T-helper 2 cell treated with Interferon-gamma antibody and Interleukin-4, amounts not matched to agents 5 μg/mL and 100 μg/mL, for 36 hours (primary cell): ENCODE data around the gene IBTK.
"Not testable (repeated sequence)": the region's sequence is repeated elsewhere in the genome, so short reads cannot be mapped to it uniquely, and the experiment has no call there.

Experiments used
- DNase-seq: peaks from one replicate; pipeline ENCODE4 v3.0.0; 2021; ENCODE audit warnings: low spot score
- H3K27ac Mint-ChIP-seq: one replicate; pipeline ENCODE4 v1.8.0; 2021; ENCODE audit warnings: mild to moderate bottlenecking, mixed read lengths
- H3K27me3 Mint-ChIP-seq: one replicate; pipeline ENCODE4 v1.8.0; 2021; ENCODE audit warnings: low read depth, mixed read lengths
- H3K36me3 Mint-ChIP-seq: one replicate; pipeline ENCODE4 v1.8.0; 2021; ENCODE audit warnings: low read depth, mixed read lengths
- H3K4me1 Mint-ChIP-seq: one replicate; pipeline ENCODE4 v1.8.0; 2021; ENCODE audit warnings: low read depth, mixed read lengths
- H3K4me3 Mint-ChIP-seq: one replicate; pipeline ENCODE4 v1.8.0; 2022; ENCODE audit warnings: mild to moderate bottlenecking, moderate library complexity, mixed read lengths
- H3K9me3 Mint-ChIP-seq: one replicate; pipeline ENCODE4 v1.8.0; 2021; ENCODE audit warnings: mixed read lengths

IBTK gene

DNA sequence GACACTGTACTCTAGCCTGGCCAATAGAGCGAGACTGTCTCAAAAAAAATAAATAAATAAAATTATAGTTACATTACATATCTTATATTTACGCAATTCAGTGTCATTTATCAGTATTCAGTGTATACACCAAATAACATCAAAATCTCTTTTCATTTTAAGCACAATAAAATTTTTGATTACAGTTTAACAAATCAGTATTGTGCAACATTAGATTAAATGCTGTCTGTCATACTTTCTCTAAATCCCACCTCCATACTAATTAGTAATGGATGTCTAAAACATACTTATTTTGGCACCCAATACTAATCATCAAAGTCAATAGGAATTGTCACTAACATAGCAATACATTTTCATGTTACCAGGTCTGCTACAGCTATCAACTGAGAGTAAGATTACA lies 27.4 kb downstream of the IBTK start:
- no peaks in the 10 kb centered on the region for H3K9me3 Mint-ChIP-seq
- H3K27ac Mint-ChIP-seq = no peak overlapping the region
- peaks cover 57% of the 10 kb centered on the region for H3K36me3 Mint-ChIP-seq
- no peak for DNase-seq
- H3K27me3 Mint-ChIP-seq = no peaks in the 10 kb centered on the region
- H3K4me1 Mint-ChIP-seq = peaks cover 10% of the 10 kb centered on the region
- no peak overlapping the region for H3K4me3 Mint-ChIP-seq

DNA sequence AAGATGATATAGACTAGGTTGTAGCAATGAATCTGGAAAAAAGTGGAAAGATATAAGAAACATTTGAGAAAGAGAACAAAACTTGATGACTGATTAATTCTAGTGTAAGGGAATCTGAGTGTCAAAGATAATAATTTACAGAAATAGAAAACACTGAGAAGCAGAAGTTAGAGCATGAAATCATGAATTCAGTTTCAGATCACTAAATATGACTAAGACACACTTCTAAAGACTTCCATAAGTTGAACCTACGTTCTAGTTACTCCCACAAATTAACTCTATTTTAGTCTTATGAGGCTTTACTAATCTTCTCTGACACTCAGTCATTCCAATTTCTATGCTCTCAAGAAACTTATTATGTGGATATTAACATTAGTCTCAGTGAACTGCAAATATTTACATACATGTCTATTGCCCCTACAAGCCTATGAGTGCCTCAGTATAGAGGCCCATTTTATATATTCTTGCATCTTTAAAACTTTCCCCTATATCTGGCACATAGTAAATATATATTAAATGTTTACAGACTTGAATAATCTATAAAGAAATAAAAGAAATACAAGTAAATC lies 30.4 kb downstream of the IBTK start:
- Mint-ChIP-seq H3K9me3 (no peaks in the 10 kb centered on the region), H3K36me3 (peaks cover 58% of the 10 kb centered on the region), H3K27me3 (no peaks in the 10 kb centered on the region), H3K27ac (no peak overlapping the region), H3K4me3 (no peak overlapping the region), H3K4me1 (peaks cover 7% of the 10 kb centered on the region)
- no peak for DNase-seq

DNA sequence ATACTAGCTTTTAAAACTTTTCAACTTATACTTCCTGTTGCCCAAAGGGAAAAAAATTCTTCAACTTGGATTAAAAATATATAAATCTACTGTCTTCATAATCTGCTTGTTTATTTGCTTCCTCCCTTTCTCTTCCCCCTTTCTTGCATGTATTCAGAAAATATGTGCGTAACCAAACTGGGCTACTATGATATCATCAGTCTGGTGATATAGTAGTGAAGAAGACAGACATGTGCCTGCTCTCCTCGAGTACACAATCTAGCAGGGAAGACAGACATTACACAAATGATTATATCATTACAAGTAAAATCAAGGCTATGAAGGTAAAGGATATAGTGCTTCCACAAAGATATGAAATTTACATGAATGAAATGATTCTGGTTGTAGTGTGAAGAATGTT lies 31.0 kb downstream of the IBTK start:
- H3K27me3 Mint-ChIP-seq = no peaks in the 10 kb centered on the region
- H3K4me1 Mint-ChIP-seq = peaks cover 7% of the 10 kb centered on the region
- no peak for DNase-seq
- no peaks in the 10 kb centered on the region for H3K9me3 Mint-ChIP-seq
- peaks cover 62% of the 10 kb centered on the region for H3K36me3 Mint-ChIP-seq
- no peak overlapping the region for H3K27ac Mint-ChIP-seq
- H3K4me3 Mint-ChIP-seq = no peak overlapping the region

DNA sequence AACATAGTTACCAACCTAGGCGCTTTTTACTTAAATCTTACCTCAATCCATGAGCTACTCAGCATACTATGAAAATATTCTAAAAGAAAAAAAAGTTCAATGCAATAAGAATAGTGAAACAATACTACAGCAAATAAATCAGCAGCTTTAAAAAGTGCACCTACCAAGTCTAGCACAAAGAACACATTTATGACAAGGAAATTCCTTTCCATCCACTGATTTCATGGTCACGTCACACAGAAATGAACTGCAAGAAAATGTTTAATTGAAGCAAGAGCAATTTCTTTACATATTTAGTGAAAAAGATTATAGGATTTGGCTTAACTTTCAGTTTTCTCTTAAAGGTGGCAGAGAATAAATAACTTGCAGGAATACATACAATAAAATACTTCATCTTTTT lies 36.2 kb downstream of the IBTK start:
- H3K36me3 Mint-ChIP-seq = peaks cover 64% of the 10 kb centered on the region
- no peaks in the 10 kb centered on the region for H3K9me3 Mint-ChIP-seq
- DNase-seq = no peak
- peaks cover 8% of the 10 kb centered on the region for H3K4me1 Mint-ChIP-seq
- no peak overlapping the region for H3K27ac Mint-ChIP-seq
- H3K4me3 Mint-ChIP-seq = no peak overlapping the region
- H3K27me3 Mint-ChIP-seq = no peaks in the 10 kb centered on the region

DNA sequence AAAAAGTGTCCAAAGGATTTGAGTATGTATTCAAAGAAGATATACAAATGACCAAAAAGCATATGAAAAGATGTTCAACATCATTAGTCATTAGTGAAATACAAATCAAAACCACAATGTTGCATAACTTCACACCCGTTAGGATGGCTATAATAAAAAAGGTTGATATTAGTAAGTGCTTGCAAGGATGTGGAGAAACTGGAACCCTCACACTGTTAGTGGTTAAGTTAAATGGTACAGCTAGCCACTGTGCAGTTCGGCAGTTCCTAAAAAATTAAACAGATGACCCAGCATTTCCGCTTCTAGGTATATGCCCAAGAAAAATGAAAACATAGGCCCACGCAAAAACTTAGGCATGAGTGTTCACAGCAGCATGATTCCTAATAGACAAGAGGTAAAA lies 38.6 kb downstream of the IBTK start:
- Mint-ChIP-seq H3K4me3 (no peak overlapping the region), H3K27ac (no peak overlapping the region), H3K4me1 (peaks cover 16% of the 10 kb centered on the region), H3K36me3 (peaks cover 68% of the 10 kb centered on the region), H3K9me3 (no peaks in the 10 kb centered on the region), H3K27me3 (no peaks in the 10 kb centered on the region)
- no peak for DNase-seq

DNA sequence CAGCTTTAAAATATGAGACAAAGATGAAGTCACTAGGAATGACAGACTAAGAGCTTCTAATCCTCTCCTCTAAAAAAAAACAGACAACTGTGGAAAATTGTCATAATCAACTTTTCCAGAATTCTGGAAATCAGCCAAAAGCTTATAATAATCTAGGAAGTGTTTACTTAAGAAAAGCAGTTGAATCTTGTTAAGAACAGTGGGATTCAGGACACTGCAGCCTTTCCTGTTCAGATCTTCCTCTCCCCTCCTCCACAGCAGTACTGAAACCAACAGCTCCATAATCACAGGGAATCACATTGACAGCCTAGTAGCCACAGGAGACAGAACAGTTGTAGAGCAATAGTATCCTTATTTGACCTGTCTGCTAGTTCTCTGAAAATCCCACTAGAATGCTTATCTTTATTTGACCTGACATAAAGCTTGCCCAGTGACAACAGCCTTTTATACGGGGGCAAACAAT lies 41.6 kb downstream of the IBTK start:
- no peak for DNase-seq
- Mint-ChIP-seq H3K27me3 (no peaks in the 10 kb centered on the region), H3K9me3 (no peaks in the 10 kb centered on the region), H3K4me1 (peaks cover 17% of the 10 kb centered on the region), H3K36me3 (peaks cover 56% of the 10 kb centered on the region), H3K27ac (no peak overlapping the region), H3K4me3 (no peak overlapping the region)

DNA sequence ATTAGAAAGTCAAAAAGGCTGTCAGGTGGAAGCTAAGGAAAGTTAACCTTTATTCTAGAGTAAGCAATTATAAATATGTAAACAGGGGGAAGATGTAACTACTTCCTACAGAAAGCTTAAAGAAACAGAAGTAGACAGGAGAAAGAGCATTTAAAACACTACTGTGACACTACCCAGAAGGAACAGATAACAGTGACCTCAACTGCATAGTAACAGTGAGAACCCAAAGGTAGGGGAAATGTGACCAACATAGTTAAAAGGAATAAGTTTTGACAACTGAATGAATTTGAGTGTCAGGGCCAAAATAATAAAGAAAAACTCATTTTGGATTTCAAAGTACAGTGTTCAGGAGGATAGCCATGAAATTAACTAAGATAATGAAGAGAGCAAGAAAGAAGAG lies 43.5 kb downstream of the IBTK start:
- DNase-seq = no peak
- peaks cover 53% of the 10 kb centered on the region for H3K36me3 Mint-ChIP-seq
- H3K4me3 Mint-ChIP-seq = no peak overlapping the region
- peak overlapping the region; percentile 2 for H3K27ac Mint-ChIP-seq
- H3K27me3 Mint-ChIP-seq = no peaks in the 10 kb centered on the region
- H3K9me3 Mint-ChIP-seq = no peaks in the 10 kb centered on the region
- H3K4me1 Mint-ChIP-seq = peaks cover 17% of the 10 kb centered on the region

DNA sequence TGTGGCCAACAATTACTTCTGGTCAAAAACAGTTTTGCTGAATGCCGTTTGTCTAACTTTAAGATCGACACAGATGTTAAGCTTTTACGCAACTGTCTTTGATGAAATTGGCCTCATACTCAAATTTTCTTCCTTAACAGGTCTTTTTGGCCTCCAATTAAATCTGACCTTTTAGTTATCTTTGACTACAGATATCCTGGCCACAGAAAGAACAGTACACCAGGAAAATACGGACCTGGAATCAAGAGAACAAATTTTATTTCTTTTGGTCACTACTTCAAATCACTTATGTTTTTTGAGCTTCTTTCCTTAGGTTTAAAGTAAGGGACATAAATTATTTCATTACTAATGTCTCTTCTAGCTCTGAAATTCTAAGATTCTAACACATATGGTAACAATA lies 49.8 kb downstream of the IBTK start:
- no peaks in the 10 kb centered on the region for H3K27me3 Mint-ChIP-seq
- H3K27ac Mint-ChIP-seq = no peak overlapping the region
- no peaks in the 10 kb centered on the region for H3K9me3 Mint-ChIP-seq
- no peak overlapping the region for H3K4me3 Mint-ChIP-seq
- no peak for DNase-seq
- H3K4me1 Mint-ChIP-seq = no peaks in the 10 kb centered on the region
- peaks cover 33% of the 10 kb centered on the region for H3K36me3 Mint-ChIP-seq

DNA sequence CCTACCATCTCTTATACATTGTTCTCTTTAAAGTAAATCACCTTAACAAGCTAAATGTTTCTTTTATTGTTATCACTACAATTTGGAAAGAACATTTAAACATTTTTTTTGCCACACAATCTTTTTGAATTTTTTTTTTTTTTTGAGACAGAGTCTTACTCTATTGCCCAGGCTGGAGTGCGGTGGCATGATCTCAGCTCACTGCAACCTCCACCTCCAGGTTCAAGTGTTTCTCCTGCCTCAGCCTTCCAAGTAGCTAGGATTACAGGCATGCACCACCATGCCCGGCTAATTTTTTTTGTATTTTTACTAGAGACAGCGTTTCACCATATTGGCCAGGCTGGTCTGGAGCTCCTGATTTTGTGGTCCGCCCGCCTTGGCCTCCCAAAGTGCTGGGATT lies 50.3 kb downstream of the IBTK start:
- not testable (repeated sequence) for DNase-seq, H3K9me3 Mint-ChIP-seq, H3K4me3 Mint-ChIP-seq, H3K4me1 Mint-ChIP-seq, H3K27me3 Mint-ChIP-seq, H3K27ac Mint-ChIP-seq
- peaks cover 34% of the 10 kb centered on the region for H3K36me3 Mint-ChIP-seq

DNA sequence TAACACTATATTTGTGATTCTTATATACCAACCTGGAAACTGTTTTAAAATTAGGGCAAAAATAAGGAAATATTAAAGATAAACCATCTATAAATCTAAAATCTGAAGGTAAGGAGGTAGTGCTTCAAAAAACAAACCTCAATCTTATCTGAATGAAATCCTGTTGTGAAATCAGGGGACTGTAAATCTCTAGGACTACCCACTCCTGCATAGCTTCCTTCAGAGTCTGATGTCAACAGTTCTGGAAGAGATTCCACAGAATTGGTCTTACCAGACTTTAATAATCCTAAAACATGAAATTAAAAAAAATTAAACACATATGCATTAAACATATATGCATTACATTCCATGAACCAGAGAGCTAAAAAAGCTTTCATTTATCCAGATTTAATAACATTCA lies 51.4 kb downstream of the IBTK start:
- H3K36me3 Mint-ChIP-seq = peaks cover 39% of the 10 kb centered on the region
- no peaks in the 10 kb centered on the region for H3K27me3 Mint-ChIP-seq
- no peak for DNase-seq
- H3K27ac Mint-ChIP-seq = no peak overlapping the region
- no peak overlapping the region for H3K4me3 Mint-ChIP-seq
- H3K4me1 Mint-ChIP-seq = no peaks in the 10 kb centered on the region
- no peaks in the 10 kb centered on the region for H3K9me3 Mint-ChIP-seq

DNA sequence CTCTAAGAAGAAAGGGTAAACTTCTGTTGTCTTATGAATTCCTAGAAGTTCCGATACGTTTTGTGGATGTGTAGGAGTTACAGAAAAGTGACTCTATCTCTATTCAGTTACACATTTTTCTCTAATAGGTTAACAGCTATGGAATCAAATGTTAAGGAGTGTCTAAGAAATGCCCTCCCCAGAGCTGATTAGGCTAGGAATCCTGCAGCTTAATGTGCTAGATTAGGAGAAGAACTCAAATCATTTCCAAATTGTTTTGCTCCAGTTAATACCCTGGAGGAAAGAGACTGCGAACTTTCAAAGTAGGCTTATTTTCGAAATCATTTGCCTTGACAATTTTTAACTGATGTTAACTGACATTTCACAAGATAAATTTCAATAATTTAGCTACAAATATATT lies 51.9 kb downstream of the IBTK start:
- Mint-ChIP-seq H3K9me3 (no peaks in the 10 kb centered on the region), H3K36me3 (peaks cover 40% of the 10 kb centered on the region), H3K27me3 (no peaks in the 10 kb centered on the region)

DNA sequence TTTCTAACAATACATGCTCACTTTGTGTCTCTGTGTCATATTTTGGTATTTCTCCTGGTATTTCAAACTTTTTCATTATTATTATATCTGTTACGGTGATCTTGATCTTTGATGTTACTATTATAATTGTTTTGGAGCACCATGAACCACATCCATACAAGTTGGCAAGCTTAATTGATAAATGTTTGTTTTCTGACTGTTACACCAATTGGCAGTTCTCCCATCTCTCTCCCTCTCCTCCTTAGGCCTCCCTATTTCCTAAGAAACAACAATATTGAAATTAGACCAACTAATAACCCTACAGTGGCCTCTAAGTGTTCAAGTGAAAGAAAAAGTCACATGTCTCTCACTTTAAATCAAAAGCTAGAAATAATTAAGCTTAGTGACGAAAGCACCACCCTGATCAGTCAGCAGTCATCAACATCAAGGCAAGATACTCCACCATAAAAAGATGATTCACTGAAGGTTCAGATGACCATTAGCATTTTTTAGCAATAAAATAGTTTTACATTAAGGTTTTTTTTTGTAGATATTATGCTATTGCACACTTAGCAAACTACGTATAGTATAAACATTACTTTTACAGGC lies 61.5 kb downstream of the IBTK start:
- Mint-ChIP-seq H3K4me3 (no peak overlapping the region), H3K36me3 (peaks cover 54% of the 10 kb centered on the region), H3K27me3 (no peaks in the 10 kb centered on the region), H3K4me1 (no peaks in the 10 kb centered on the region), H3K27ac (no peak overlapping the region), H3K9me3 (no peaks in the 10 kb centered on the region)
- DNase-seq = no peak

More for the DNA sequence above, 51.9 kb downstream of the IBTK start:
- H3K4me3 Mint-ChIP-seq = no peak overlapping the region
- H3K4me1 Mint-ChIP-seq = no peaks in the 10 kb centered on the region
- H3K27ac Mint-ChIP-seq = no peak overlapping the region
- no peak for DNase-seq

DNA sequence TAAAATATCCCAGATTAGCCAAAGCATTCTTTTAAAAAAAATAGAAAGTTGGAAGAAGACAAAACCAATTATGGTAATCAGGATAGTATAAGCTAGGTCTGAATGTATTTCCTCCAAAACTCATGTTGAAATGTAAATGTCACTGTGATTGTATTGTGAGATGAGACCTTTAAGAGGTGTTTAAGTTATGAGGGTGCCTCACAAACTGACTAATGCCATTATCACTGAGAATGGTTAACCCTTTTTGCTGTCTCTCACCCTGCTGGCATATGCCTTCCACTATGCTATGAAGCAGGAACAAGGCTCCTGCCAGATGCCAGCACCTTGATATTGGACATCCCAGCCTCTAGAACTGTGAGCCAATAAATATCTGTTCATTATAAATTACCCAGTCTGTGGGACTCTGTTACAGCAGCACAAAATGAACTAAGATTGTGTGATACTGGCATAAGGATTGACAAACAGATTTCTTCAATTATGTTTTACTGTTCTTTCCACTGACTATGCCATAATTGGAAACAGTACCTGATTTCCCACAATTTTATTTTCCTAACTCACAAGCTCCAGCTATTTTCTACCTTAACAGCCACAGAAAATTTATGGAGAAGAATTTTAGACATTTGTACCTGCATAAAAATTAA lies 63.8 kb downstream of the IBTK start:
- no peaks in the 10 kb centered on the region for H3K27me3 Mint-ChIP-seq
- no peak overlapping the region for H3K27ac Mint-ChIP-seq
- H3K36me3 Mint-ChIP-seq = peaks cover 48% of the 10 kb centered on the region
- H3K4me1 Mint-ChIP-seq = no peaks in the 10 kb centered on the region
- no peak overlapping the region for H3K4me3 Mint-ChIP-seq
- H3K9me3 Mint-ChIP-seq = no peaks in the 10 kb centered on the region
- no peak for DNase-seq

DNA sequence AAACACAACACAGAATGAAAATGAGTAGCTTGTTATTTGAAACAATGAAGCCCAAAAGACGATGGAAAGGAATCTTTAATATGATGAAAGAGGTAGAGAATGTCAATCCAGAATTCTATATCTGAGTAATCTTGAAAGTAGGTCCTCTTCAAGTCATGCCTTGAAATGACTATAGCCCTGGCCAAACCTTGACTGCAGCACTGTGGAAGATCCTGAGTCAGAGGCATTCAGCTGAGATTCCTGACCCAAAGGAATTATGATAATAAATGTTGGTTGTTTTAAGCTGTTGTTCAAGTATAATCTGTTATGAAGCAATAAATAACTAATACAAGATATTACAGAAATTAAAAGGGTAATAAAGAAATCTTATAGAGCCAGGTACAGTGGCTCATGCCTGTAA lies 64.8 kb downstream of the IBTK start:
- Mint-ChIP-seq H3K9me3 (no peaks in the 10 kb centered on the region), H3K36me3 (peaks cover 43% of the 10 kb centered on the region), H3K27me3 (no peaks in the 10 kb centered on the region), H3K4me3 (no peak overlapping the region), H3K4me1 (no peaks in the 10 kb centered on the region), H3K27ac (no peak overlapping the region)
- DNase-seq = no peak

DNA sequence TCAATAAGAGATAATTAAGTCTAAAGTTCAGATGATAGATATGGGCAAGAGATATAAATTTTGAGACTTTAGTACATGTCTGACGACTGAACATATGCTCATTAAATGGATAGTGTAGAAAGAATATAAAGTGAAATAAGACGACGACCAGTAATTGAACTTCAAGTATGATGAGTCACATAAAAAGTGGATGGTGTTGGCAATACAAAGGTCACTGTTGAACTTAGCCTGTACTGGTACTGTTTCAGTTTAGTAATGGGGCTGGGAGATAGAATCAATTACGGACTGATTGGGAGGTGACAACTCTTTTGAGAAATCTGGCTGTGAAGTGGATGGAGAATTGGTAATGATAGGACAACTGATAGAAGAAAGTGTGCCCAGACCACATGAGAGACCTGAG lies 68.1 kb downstream of the IBTK start:
- no peak overlapping the region for H3K4me3 Mint-ChIP-seq
- H3K27me3 Mint-ChIP-seq = no peaks in the 10 kb centered on the region
- H3K9me3 Mint-ChIP-seq = no peaks in the 10 kb centered on the region
- no peak overlapping the region for H3K27ac Mint-ChIP-seq
- peaks cover 34% of the 10 kb centered on the region for H3K36me3 Mint-ChIP-seq
- no peaks in the 10 kb centered on the region for H3K4me1 Mint-ChIP-seq
- DNase-seq = no peak
